ENCODE measurements around the gene KIF1A.

KIF1A gene

GRCh38 chr2:240734756-240735155 is 85.3 kb downstream of the KIF1A start:
- no peaks in the 10 kb centered on the region for H3K9me3 ChIP-seq (ENCODE audit: low read length)
- no peak overlapping the region for H3K9ac ChIP-seq (ENCODE audit: low read length)
- no peaks in the 10 kb centered on the region for H4K20me1 ChIP-seq (ENCODE audit: insufficient read depth, low read length)
- no peaks in the 10 kb centered on the region for H3K79me2 ChIP-seq (ENCODE audit: insufficient read depth, low read length)
- no peak overlapping the region for H2AFZ ChIP-seq (ENCODE audit: low read length)
- no peaks in the 10 kb centered on the region for H3K4me1 ChIP-seq (ENCODE audit: insufficient read depth, low read length, severe bottlenecking)
- no peak overlapping the region for H3K27ac ChIP-seq (ENCODE audit: low read depth, low read length, poor library complexity, severe bottlenecking)
- H3K27me3 ChIP-seq (ENCODE audit: insufficient read depth, low read length), result peaks cover 3% of the 10 kb centered on the region; the same call in 1 of the 2 replicates
- no peak for TF ChIP-seq EZH2 (IDR thresholded peaks at IDR 0.05; ENCODE audit: borderline replicate concordance, low read length)
- no peak for TF ChIP-seq CTCF (IDR thresholded peaks at IDR 0.05; ENCODE audit: low read length)
- no peaks in the 10 kb centered on the region for H3K36me3 ChIP-seq (ENCODE audit: insufficient read depth, low read length)
- no peaks in the 10 kb centered on the region for H3F3A ChIP-seq (ENCODE audit: insufficient read depth, low read length)
- no peaks in the 10 kb centered on the region for H3K9me2 ChIP-seq (ENCODE audit: low read depth, low read length)
- H3K4me3 ChIP-seq (ENCODE audit: low read depth, low read length, poor library complexity, severe bottlenecking), result no peak overlapping the region
- no peak overlapping the region for H3K4me2 ChIP-seq (ENCODE audit: low read length)

GRCh38 chr2:240733803-240734495 is 86.1 kb downstream of the KIF1A start:
- TF ChIP-seq CTCF (IDR thresholded peaks at IDR 0.05; ENCODE audit: low read length) (peak; percentile 38; the same call in 1 of the 2 replicates), EZH2 (IDR thresholded peaks at IDR 0.05; ENCODE audit: borderline replicate concordance, low read length) (no peak)
- no peaks in the 10 kb centered on the region for H3K9me2 ChIP-seq (ENCODE audit: low read depth, low read length)

GRCh38 chr2:240732911-240733622 is 87.0 kb downstream of the KIF1A start:
- H3K9me3 ChIP-seq (ENCODE audit: low read length), result no peaks in the 10 kb centered on the region
- no peak overlapping the region for H2AFZ ChIP-seq (ENCODE audit: low read length)
- no peaks in the 10 kb centered on the region for H3K79me2 ChIP-seq (ENCODE audit: insufficient read depth, low read length)
- H3K27me3 ChIP-seq (ENCODE audit: insufficient read depth, low read length), result 0 out of 2 replicates have a peak, but pooled peaks cover 3% of the 10 kb centered on the region
- no peaks in the 10 kb centered on the region for H3K4me1 ChIP-seq (ENCODE audit: insufficient read depth, low read length, severe bottlenecking)
- H3F3A ChIP-seq (ENCODE audit: insufficient read depth, low read length), result no peaks in the 10 kb centered on the region
- H3K9me2 ChIP-seq (ENCODE audit: low read depth, low read length), result no peaks in the 10 kb centered on the region
- TF ChIP-seq EZH2 (IDR thresholded peaks at IDR 0.05; ENCODE audit: borderline replicate concordance, low read length) (no peak), CTCF (IDR thresholded peaks at IDR 0.05; ENCODE audit: low read length) (no peak)
- no peak overlapping the region for H3K9ac ChIP-seq (ENCODE audit: low read length)
- no peaks in the 10 kb centered on the region for H4K20me1 ChIP-seq (ENCODE audit: insufficient read depth, low read length)
- H3K27ac ChIP-seq (ENCODE audit: low read depth, low read length, poor library complexity, severe bottlenecking), result no peak overlapping the region
- H3K4me3 ChIP-seq (ENCODE audit: low read depth, low read length, poor library complexity, severe bottlenecking), result no peak overlapping the region
- H3K4me2 ChIP-seq (ENCODE audit: low read length), result no peak overlapping the region
- H3K36me3 ChIP-seq (ENCODE audit: insufficient read depth, low read length), result no peaks in the 10 kb centered on the region

More at GRCh38 chr2:240733803-240734495, 86.1 kb downstream of the KIF1A start:
- Histone ChIP-seq H3K4me2 (ENCODE audit: low read length) (no peak overlapping the region), H2AFZ (ENCODE audit: low read length) (no peak overlapping the region), H3K9ac (ENCODE audit: low read length) (no peak overlapping the region), H3K4me3 (ENCODE audit: low read depth, low read length, poor library complexity, severe bottlenecking) (no peak overlapping the region), H3K27me3 (ENCODE audit: insufficient read depth, low read length) (peaks cover 3% of the 10 kb centered on the region; the same call in 1 of the 2 replicates), H3K79me2 (ENCODE audit: insufficient read depth, low read length) (no peaks in the 10 kb centered on the region), H4K20me1 (ENCODE audit: insufficient read depth, low read length) (no peaks in the 10 kb centered on the region), H3K36me3 (ENCODE audit: insufficient read depth, low read length) (no peaks in the 10 kb centered on the region), H3K9me3 (ENCODE audit: low read length) (no peaks in the 10 kb centered on the region), H3F3A (ENCODE audit: insufficient read depth, low read length) (no peaks in the 10 kb centered on the region), H3K4me1 (ENCODE audit: insufficient read depth, low read length, severe bottlenecking) (no peaks in the 10 kb centered on the region), H3K27ac (ENCODE audit: low read depth, low read length, poor library complexity, severe bottlenecking) (no peak overlapping the region)

All from OCI-LY1 (cell line).